NCI-H2029 (cell line): ENCODE data around the gene ZNF792.
A peak's percentile ranks its signal among the peaks of the same experiment; 100 is the strongest.
"Not testable (repeated sequence)": the region's sequence is repeated elsewhere in the genome, so short reads cannot be mapped to it uniquely, and the experiment has no call there.

ENCODE experiments used
- DNase-seq: peaks from one replicate; lab custom pipeline; 2025; lab: John Stamatoyannopoulos, UW

Gene ZNF792

GRCh38 chr19:34963573-34964406 lies at the start of gene ZNF792:
TSS of gene ZNF792 (minus strand) at chr19:34964229. CDS start at chr19:34963662, 567 bp downstream.
- DNase-seq, result peak; percentile 55

GRCh38 chr19:35013041-35013819 lies 49.2 kb upstream of the ZNF792 start:
- peak; percentile 41 for DNase-seq

- no peak for DNase-seq
Observed at GRCh38 chr19:35011737-35012682, 48.0 kb upstream of the ZNF792 start.

GRCh38 chr19:35011091-35011689 lies 47.2 kb upstream of the ZNF792 start:
- DNase-seq, result no peak

GRCh38 chr19:35009424-35010415 lies 45.7 kb upstream of the ZNF792 start:
- DNase-seq, result no peak

GRCh38 chr19:35008891-35009341 lies 44.9 kb upstream of the ZNF792 start:
- no peak for DNase-seq

GRCh38 chr19:35007427-35007826 lies 43.4 kb upstream of the ZNF792 start:
- DNase-seq, result not testable (repeated sequence)

GRCh38 chr19:35006999-35007365 lies 43.0 kb upstream of the ZNF792 start:
- DNase-seq, result no peak

- DNase-seq, result no peak
Observed at GRCh38 chr19:35006342-35006998, 42.4 kb upstream of the ZNF792 start.

- DNase-seq, result not testable (repeated sequence)
Observed at GRCh38 chr19:35006007-35006341, 41.9 kb upstream of the ZNF792 start.

- DNase-seq, result no peak
Observed at GRCh38 chr19:35005256-35005977, 41.4 kb upstream of the ZNF792 start.

GRCh38 chr19:35004517-35005255 lies 40.7 kb upstream of the ZNF792 start:
- no peak for DNase-seq

- no peak for DNase-seq
Observed at GRCh38 chr19:35002037-35002535, 38.1 kb upstream of the ZNF792 start.

GRCh38 chr19:35000647-35001501 lies 36.8 kb upstream of the ZNF792 start:
- peak; percentile 77 for DNase-seq

GRCh38 chr19:35000338-35000646 lies 36.3 kb upstream of the ZNF792 start:
- DNase-seq, result no peak

- DNase-seq, result peak; percentile 75
Observed at GRCh38 chr19:34999498-35000337, 35.7 kb upstream of the ZNF792 start, which contains the start of gene GRAMD1A. TSS of gene GRAMD1A (plus strand) at chr19:35000323. CDS start at chr19:35000479, 156 bp downstream.
